Neural progenitor cell (in vitro differentiated cells): ENCODE data around the gene HDAC7. TPM values are rescaled to one million over a fixed set of nuclear protein-coding genes. Genes with fewer than 3 reads are reported as not detected.
A peak's percentile ranks its signal among the peaks of the same experiment; 100 is the strongest.

Experiments
- DNase-seq: peaks from one replicate; pipeline ENCODE4 v3.0.0-alpha.2; 2016; ENCODE audit warnings: low spot score
- H2AFZ ChIP-seq: fragments of 200-600 bp; sonication (generic); replicated peaks from 2 replicates; pipeline ENCODE4 v1.6.1; 2016; ENCODE audit warnings: antibody characterized with exemption
- H3F3A ChIP-seq: fragments of 200-600 bp; sonication (generic); 2 replicates; pipeline ENCODE4 v1.6.1; 2016; ENCODE audit warnings: antibody characterized with exemption, low read depth
- H3K27ac ChIP-seq: fragments of 200-600 bp; sonication (generic); 2 replicates; pipeline ENCODE4 v1.5.1; 2016; ENCODE audit warnings: mild to moderate bottlenecking
- H3K27me3 ChIP-seq: fragments of 200-600 bp; sonication (generic); 2 replicates; pipeline ENCODE4 v1.6.1; 2016; ENCODE audit warnings: mild to moderate bottlenecking, moderate library complexity
- H3K36me3 ChIP-seq: fragments of 200-600 bp; sonication (generic); 2 replicates; pipeline ENCODE4 v1.5.1; 2016
- H3K4me1 ChIP-seq: fragments of 200-600 bp; sonication (generic); 2 replicates; pipeline ENCODE4 v1.6.1; 2016; ENCODE audit warnings: mixed run types
- H3K4me2 ChIP-seq: fragments of 200-600 bp; sonication (generic); 2 replicates; pipeline ENCODE4 v1.6.1; 2016
- H3K4me3 ChIP-seq: fragments of 200-600 bp; sonication (generic); 2 replicates; pipeline ENCODE4 v1.5.1; 2016
- H3K79me2 ChIP-seq: fragments of 200-600 bp; sonication (generic); 2 replicates; pipeline ENCODE4 v1.6.1; 2016; ENCODE audit warnings: low read depth
- H3K9ac ChIP-seq: fragments of 200-600 bp; sonication (generic); 2 replicates; pipeline ENCODE4 v1.6.1; 2016
- H3K9me3 ChIP-seq: fragments of 200-600 bp; sonication (generic); 2 replicates; pipeline ENCODE4 v1.5.1; 2016; ENCODE audit warnings: low read depth
- H4K20me1 ChIP-seq: fragments of 200-600 bp; sonication (generic); 2 replicates; pipeline ENCODE4 v1.6.1; 2016; ENCODE audit warnings: low read depth
- H3K27ac Mint-ChIP-seq: 3 replicates; pipeline ENCODE4 v1.8.0; 2021; ENCODE audit warnings: mixed read lengths
- H3K27me3 Mint-ChIP-seq: 2 replicates; pipeline ENCODE4 v1.8.0; 2022; ENCODE audit warnings: low read depth, mild to moderate bottlenecking, inconsistent platforms, moderate library complexity, mixed read lengths; ENCODE audit not compliant: insufficient read depth
- H3K36me3 Mint-ChIP-seq: 3 replicates; pipeline ENCODE4 v1.8.0; 2021; ENCODE audit warnings: mixed read lengths
- H3K4me1 Mint-ChIP-seq: 3 replicates; pipeline ENCODE4 v1.8.0; 2021; ENCODE audit warnings: mixed read lengths
- H3K4me3 Mint-ChIP-seq: 3 replicates; pipeline ENCODE4 v1.8.0; 2021; ENCODE audit warnings: mild to moderate bottlenecking, moderate library complexity, mixed read lengths
- H3K9me3 Mint-ChIP-seq: 3 replicates; pipeline ENCODE4 v1.8.0; 2020; ENCODE audit warnings: mixed read lengths
- CTCF ChIP-seq: fragments of 200-600 bp; sonication (generic); IDR thresholded peaks from 2 replicates; pipeline ENCODE4 v1.5.1; 2017; ENCODE audit warnings: antibody characterized with exemption, mild to moderate bottlenecking
- EZH2 ChIP-seq: fragments of 200-600 bp; sonication (generic); IDR thresholded peaks from 2 replicates; pipeline ENCODE4 v1.6.1; 2017; ENCODE audit warnings: antibody characterized with exemption, mild to moderate bottlenecking, moderate library complexity
- EZH2phosphoT487 ChIP-seq: fragments of 200-600 bp; sonication (generic); IDR thresholded peaks from 2 replicates; pipeline ENCODE4 v1.6.1; 2017; ENCODE audit warnings: antibody characterized with exemption
- total RNA-seq: library from RNA; depleted of rRNA; stranded (reverse); fragments of >200 nt; gene quantifications from 2 replicates; pipeline ENCODE4 v1.2.3, GENCODE V29; 2015; ENCODE audit warnings: low replicate concordance

The HDAC7 gene
- total RNA-seq, 1 donor from 2014 or later: 7.2 TPM

- no peak overlapping the region for H3K4me3 ChIP-seq
- peaks cover 2% of the 10 kb centered on the region for H3K27me3 ChIP-seq
- no peak for TF ChIP-seq EZH2
- TF ChIP-seq CTCF: no peak
- TF ChIP-seq EZH2phosphoT487: no peak
- Mint-ChIP-seq H3K36me3 (no peaks in the 10 kb centered on the region), H3K9me3 (no peaks in the 10 kb centered on the region), H3K4me1 (peaks cover 51% of the 10 kb centered on the region), H3K4me3 (no peak overlapping the region), H3K27me3 (peaks cover 16% of the 10 kb centered on the region), H3K27ac (peak overlapping the region; percentile 82)
- no peak overlapping the region for H2AFZ ChIP-seq
- no peak for DNase-seq
- H4K20me1 ChIP-seq: no peaks in the 10 kb centered on the region
- H3K36me3 ChIP-seq: no peaks in the 10 kb centered on the region
- H3K27ac ChIP-seq: no peak overlapping the region
- H3K9me3 ChIP-seq: no peaks in the 10 kb centered on the region
- H3K9ac ChIP-seq: no peak overlapping the region
- H3K79me2 ChIP-seq: no peaks in the 10 kb centered on the region
- peaks cover 7% of the 10 kb centered on the region for H3K4me1 ChIP-seq
- H3F3A ChIP-seq: no peaks in the 10 kb centered on the region
- no peak overlapping the region for H3K4me2 ChIP-seq
These were observed 8.6 kb upstream of the HDAC7 start for GRCh38 chr12:47828008-47828975.

- Histone ChIP-seq H2AFZ (no peak overlapping the region), H3K4me2 (no peak overlapping the region), H3K79me2 (no peaks in the 10 kb centered on the region), H4K20me1 (no peaks in the 10 kb centered on the region), H3K4me1 (peaks cover 18% of the 10 kb centered on the region), H3K9ac (no peak overlapping the region), H3K36me3 (no peaks in the 10 kb centered on the region), H3K27ac (no peak overlapping the region), H3K27me3 (peaks cover 22% of the 10 kb centered on the region), H3K4me3 (no peak overlapping the region), H3K9me3 (no peaks in the 10 kb centered on the region), H3F3A (peaks cover 16% of the 10 kb centered on the region)
- peaks cover 78% of the 10 kb centered on the region for H3K4me1 Mint-ChIP-seq
- H3K9me3 Mint-ChIP-seq: no peaks in the 10 kb centered on the region
- H3K36me3 Mint-ChIP-seq: no peaks in the 10 kb centered on the region
- peak overlapping the region; percentile 72 for H3K27ac Mint-ChIP-seq
- H3K27me3 Mint-ChIP-seq: peaks cover 20% of the 10 kb centered on the region
- H3K4me3 Mint-ChIP-seq: no peak overlapping the region
- no peak for DNase-seq
- TF ChIP-seq EZH2 (no peak), EZH2phosphoT487 (no peak), CTCF (no peak)
These were observed 5.5 kb upstream of the HDAC7 start for GRCh38 chr12:47825173-47825639.

- Histone ChIP-seq H3K4me1 (peaks cover 19% of the 10 kb centered on the region), H2AFZ (no peak overlapping the region), H4K20me1 (no peaks in the 10 kb centered on the region), H3K4me2 (no peak overlapping the region), H3F3A (peaks cover 18% of the 10 kb centered on the region), H3K9me3 (no peaks in the 10 kb centered on the region), H3K27ac (no peak overlapping the region), H3K79me2 (no peaks in the 10 kb centered on the region), H3K4me3 (no peak overlapping the region), H3K27me3 (peaks cover 22% of the 10 kb centered on the region), H3K36me3 (no peaks in the 10 kb centered on the region), H3K9ac (no peak overlapping the region)
- Mint-ChIP-seq H3K27ac (no peak overlapping the region), H3K4me3 (no peak overlapping the region), H3K36me3 (no peaks in the 10 kb centered on the region), H3K9me3 (no peaks in the 10 kb centered on the region), H3K27me3 (peaks cover 20% of the 10 kb centered on the region), H3K4me1 (peaks cover 78% of the 10 kb centered on the region)
- TF ChIP-seq CTCF: no peak
- TF ChIP-seq EZH2phosphoT487: no peak
- TF ChIP-seq EZH2: no peak
- DNase-seq: no peak
These were observed 4.9 kb upstream of the HDAC7 start for GRCh38 chr12:47824635-47825034.
